ENCODE results near the gene PPIL1. TPM values are rescaled to one million over a fixed set of nuclear protein-coding genes. Genes with fewer than 3 reads are reported as not detected.
"Not testable (repeated sequence)": the region's sequence is repeated elsewhere in the genome, so short reads cannot be mapped to it uniquely, and the experiment has no call there.

PPIL1 gene
- total RNA-seq (2014; rRNA removed; shearing (Covaris generic)), result 76.8 and 78.3 TPM in 2 replicates

- DNase-seq (ENCODE audit: low spot score), result peak; percentile 87
These were observed at the start of gene PPIL1 for GRCh38 chr6:36874443-36875249. TSS of gene PPIL1 (minus strand) at chr6:36874803. CDS start at chr6:36874772, 31 bp downstream.

- DNase-seq (ENCODE audit: low spot score), result no peak
These were observed 49.5 kb upstream of the PPIL1 start for GRCh38 chr6:36924131-36924530.

- no peak for DNase-seq (ENCODE audit: low spot score)
These were observed 45.9 kb upstream of the PPIL1 start for GRCh38 chr6:36920546-36920945.

- DNase-seq (ENCODE audit: low spot score), result no peak
These were observed 45.4 kb upstream of the PPIL1 start for GRCh38 chr6:36920049-36920448.

- no peak for DNase-seq (ENCODE audit: low spot score)
These were observed 43.1 kb upstream of the PPIL1 start for GRCh38 chr6:36917541-36918193.

GRCh38 chr6:36916126-36916525 lies 41.5 kb upstream of the PPIL1 start:
- no peak for DNase-seq (ENCODE audit: low spot score)

- DNase-seq (ENCODE audit: low spot score), result no peak
These were observed 41.0 kb upstream of the PPIL1 start for GRCh38 chr6:36915599-36915998.

- peak; percentile 27 for DNase-seq (ENCODE audit: low spot score)
These were observed 39.7 kb upstream of the PPIL1 start for GRCh38 chr6:36914227-36914794.

GRCh38 chr6:36913082-36913481 lies 38.5 kb upstream of the PPIL1 start:
- DNase-seq (ENCODE audit: low spot score), result no peak

GRCh38 chr6:36912586-36912985 lies 38.0 kb upstream of the PPIL1 start:
- DNase-seq (ENCODE audit: low spot score), result peak; percentile 86

- no peak for DNase-seq (ENCODE audit: low spot score)
These were observed 37.4 kb upstream of the PPIL1 start for GRCh38 chr6:36912030-36912454.

GRCh38 chr6:36908747-36909146 lies 34.1 kb upstream of the PPIL1 start:
- DNase-seq (ENCODE audit: low spot score), result no peak

GRCh38 chr6:36907781-36908180 lies 33.2 kb upstream of the PPIL1 start:
- DNase-seq (ENCODE audit: low spot score), result no peak

- DNase-seq (ENCODE audit: low spot score), result no peak
These were observed 32.1 kb upstream of the PPIL1 start for GRCh38 chr6:36906539-36907325.

- DNase-seq (ENCODE audit: low spot score), result no peak
These were observed 30.3 kb upstream of the PPIL1 start for GRCh38 chr6:36904851-36905393.

- DNase-seq (ENCODE audit: low spot score), result no peak
These were observed 29.5 kb upstream of the PPIL1 start for GRCh38 chr6:36904114-36904513.

- DNase-seq (ENCODE audit: low spot score), result no peak
These were observed 23.0 kb upstream of the PPIL1 start for GRCh38 chr6:36897609-36898008.

- DNase-seq (ENCODE audit: low spot score), result no peak
These were observed 19.7 kb upstream of the PPIL1 start for GRCh38 chr6:36893976-36894932.

GRCh38 chr6:36891153-36891552 lies 16.6 kb upstream of the PPIL1 start:
- not testable (repeated sequence) for DNase-seq (ENCODE audit: low spot score)

- DNase-seq (ENCODE audit: low spot score), result no peak
These were observed 15.6 kb upstream of the PPIL1 start for GRCh38 chr6:36890112-36890663.
